GM13976 (cell line): ENCODE results near the gene SLAIN2.

ENCODE experiments used
- DNase-seq: peaks from one replicate; pipeline ENCODE4 v3.0.0; 2012; ENCODE audit warnings: low spot score
- in situ Hi-C: fragments of 300-500 bp; cut with MboI; formaldehyde crosslinking; loops from one replicate; pipeline ENCODE4 v1.12.0; 2022; ENCODE audit warnings: low sequenced_read_pairs, mixed read lengths, inconsistent platforms; ENCODE audit not compliant: unreplicated experiment
- TF ChIP-seq, protein P1 (sequence below): IDR thresholded peaks from 2 replicates; pipeline ENCODE4 v1.5.1; 2012; ENCODE audit warnings: borderline replicate concordance, mild to moderate bottlenecking; ENCODE audit not compliant: insufficient read depth; ENCODE audit errors: extremely low read depth, missing control alignments, control extremely low read depth

The SLAIN2 gene

DNA sequence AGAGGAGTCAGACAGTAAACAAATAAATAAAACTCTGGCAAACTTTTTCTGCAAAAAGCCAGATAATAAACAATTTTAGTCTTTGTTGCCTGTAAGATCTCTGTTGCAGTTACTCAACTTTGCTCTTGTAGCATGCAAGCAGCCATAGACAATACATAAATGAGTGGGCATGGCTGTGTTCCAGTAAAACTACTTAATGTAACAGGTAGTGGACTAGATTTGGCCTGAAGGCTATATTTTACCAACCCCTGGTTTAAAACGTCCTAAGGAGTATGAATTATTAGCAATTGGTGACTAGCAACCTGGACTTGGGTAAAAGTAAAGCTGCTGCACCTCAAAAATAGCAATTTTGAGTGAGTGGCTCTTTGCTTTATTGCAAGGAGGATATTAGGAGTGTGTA is 30.9 kb downstream of the SLAIN2 start:
- TF ChIP-seq, protein P1, sequence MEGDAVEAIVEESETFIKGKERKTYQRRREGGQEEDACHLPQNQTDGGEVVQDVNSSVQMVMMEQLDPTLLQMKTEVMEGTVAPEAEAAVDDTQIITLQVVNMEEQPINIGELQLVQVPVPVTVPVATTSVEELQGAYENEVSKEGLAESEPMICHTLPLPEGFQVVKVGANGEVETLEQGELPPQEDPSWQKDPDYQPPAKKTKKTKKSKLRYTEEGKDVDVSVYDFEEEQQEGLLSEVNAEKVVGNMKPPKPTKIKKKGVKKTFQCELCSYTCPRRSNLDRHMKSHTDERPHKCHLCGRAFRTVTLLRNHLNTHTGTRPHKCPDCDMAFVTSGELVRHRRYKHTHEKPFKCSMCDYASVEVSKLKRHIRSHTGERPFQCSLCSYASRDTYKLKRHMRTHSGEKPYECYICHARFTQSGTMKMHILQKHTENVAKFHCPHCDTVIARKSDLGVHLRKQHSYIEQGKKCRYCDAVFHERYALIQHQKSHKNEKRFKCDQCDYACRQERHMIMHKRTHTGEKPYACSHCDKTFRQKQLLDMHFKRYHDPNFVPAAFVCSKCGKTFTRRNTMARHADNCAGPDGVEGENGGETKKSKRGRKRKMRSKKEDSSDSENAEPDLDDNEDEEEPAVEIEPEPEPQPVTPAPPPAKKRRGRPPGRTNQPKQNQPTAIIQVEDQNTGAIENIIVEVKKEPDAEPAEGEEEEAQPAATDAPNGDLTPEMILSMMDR, result no peak
- in situ Hi-C loops, result no loop called here
- no peak for DNase-seq

DNA sequence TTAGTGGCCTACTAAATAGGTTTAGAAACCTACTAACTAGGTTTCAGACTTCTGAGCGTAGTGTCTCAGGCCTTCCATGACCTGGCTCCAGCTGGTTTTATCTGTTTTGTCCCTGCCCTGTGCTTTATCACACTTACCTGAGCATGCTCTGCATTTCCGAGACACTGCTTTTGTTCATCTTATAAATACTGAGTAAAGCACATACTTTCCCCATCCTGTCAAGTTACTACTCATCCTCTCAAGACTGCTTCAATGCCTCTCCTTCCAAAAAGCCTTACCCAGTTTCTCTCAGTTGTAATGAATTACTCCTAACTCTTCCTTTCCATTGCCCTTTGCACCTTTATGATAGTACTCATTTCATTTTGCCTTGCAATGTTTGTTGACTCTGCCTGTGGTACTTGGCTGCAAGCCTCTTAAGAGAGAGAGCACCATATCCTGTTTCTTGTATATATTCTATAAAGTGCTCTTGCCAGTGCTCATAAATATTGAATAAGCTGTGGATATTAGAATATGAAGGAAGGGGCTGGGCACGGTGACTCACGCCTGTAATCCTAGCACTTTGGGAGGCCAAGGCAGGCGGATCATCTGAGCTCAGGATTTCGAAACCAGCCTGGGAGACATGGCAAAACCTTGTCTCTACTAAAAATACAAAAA is 34.4 kb downstream of the SLAIN2 start:
- DNase-seq, result no peak
- TF ChIP-seq, protein P1, result no peak
- in situ Hi-C loops, result no loop called here

DNA sequence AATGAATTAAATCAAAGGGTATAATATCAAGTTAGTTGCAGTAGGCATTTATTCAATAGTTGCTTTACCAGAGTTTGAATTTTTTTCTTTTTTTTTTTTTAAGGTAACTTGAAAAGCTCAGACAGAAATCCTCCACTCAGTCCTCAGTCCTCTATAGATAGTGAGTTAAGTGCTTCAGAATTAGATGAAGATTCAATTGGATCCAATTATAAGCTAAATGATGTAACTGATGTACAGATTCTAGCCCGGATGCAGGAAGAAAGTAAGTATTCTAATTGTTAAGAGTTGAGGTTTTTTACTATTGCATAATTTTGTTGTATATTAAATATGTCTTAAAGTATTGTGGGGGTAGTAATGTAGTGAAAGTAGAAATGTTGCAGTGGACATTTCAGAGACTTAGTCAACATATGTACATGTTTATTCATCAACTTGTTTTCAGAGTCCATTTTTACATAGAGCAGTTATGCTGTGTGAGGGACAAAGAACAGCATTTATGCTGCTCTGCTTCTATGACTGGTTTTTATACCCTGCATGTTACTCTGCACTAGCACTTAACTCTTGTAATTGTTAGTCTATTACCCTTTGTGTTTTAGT is 38.4 kb downstream of the SLAIN2 start:
- DNase-seq, result no peak
- TF ChIP-seq, protein P1, result no peak
- in situ Hi-C loops, result no loop called here

DNA sequence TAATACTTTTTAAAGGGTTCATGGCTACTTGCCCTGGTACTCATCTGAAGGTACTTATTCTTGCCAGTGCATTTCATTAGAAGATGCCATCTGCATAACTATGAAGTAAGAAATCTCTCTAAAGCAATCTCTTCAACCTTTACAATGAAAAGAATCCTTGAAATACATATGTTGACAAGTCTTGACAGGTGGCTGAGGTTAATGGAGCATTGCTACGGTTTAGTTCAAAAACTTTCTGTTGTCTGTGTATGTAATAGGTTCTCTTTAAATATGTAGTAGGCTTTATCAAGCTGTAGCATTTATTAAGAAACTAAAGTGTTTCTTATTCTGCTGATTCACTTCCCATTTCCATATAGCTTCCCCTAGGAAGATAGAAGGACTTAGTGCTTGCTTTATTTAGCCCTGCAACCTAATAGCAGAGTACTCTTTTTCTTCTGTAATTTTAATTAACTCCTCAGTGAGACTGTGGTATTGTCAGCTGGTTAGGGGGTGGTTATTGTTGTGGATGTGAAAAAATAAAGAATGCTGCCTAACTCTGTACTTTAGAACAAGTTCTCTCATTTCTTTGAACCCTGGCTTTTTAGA is 39.3 kb downstream of the SLAIN2 start:
- DNase-seq, result no peak
- TF ChIP-seq, protein P1, result no peak
- in situ Hi-C loops, result no loop called here

DNA sequence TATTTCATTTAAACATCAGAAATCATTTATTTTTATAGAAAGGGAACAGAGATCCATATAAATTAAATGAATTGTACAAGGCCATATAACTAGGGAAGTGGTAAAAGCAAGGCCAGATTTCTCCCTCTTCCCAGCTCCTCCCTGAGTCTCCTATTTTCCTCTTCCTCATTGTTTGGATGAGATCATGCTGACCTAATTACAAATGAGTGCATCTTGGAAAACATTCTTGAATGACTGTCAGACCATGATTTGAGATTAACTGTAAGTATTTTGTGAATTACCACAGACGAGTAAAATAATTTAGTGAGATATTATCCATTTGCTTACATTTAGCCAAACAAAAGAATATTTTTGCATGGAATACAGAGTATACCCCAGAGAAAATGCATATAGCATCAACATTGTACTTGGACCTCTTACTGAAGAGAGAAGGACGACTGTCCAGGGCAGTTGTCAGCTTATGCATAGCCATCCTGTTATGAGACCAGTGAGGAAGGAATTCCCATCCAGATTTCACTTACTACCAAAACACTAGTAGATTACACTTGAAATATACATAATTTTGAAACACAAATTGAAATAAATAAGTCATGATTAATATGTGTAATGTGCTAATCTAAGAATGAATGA is 47.3 kb downstream of the SLAIN2 start:
- in situ Hi-C loops, result no loop called here
- TF ChIP-seq, protein P1, result no peak
- no peak for DNase-seq

DNA sequence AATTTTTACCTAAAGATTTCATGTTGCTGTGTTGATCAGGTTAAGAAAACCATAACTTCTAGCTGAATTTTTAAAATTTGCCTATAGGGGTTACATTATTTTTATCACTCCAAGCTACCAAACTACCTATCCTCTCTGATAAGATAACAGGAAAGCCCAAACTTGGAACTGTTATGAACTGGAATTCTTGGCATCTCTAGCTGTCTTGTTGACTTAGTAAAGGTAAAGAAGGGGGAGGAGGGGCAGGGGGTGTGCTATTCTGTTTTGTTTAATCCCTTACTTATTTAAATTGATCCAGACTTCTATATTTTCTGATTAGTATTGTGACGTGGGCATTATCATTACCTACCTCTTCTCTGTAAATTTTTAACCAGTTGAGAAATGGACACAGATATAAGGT is 54.7 kb downstream of the SLAIN2 start:
- in situ Hi-C loops, result no loop called here
- DNase-seq, result no peak
- TF ChIP-seq, protein P1, result no peak
